Measurements from ENCODE around the gene ANKDD1B.
A peak's percentile ranks its signal among the peaks of the same experiment; 100 is the strongest.
"Not testable (repeated sequence)": the region's sequence is repeated elsewhere in the genome, so short reads cannot be mapped to it uniquely, and the experiment has no call there.

Gene ANKDD1B

DNA sequence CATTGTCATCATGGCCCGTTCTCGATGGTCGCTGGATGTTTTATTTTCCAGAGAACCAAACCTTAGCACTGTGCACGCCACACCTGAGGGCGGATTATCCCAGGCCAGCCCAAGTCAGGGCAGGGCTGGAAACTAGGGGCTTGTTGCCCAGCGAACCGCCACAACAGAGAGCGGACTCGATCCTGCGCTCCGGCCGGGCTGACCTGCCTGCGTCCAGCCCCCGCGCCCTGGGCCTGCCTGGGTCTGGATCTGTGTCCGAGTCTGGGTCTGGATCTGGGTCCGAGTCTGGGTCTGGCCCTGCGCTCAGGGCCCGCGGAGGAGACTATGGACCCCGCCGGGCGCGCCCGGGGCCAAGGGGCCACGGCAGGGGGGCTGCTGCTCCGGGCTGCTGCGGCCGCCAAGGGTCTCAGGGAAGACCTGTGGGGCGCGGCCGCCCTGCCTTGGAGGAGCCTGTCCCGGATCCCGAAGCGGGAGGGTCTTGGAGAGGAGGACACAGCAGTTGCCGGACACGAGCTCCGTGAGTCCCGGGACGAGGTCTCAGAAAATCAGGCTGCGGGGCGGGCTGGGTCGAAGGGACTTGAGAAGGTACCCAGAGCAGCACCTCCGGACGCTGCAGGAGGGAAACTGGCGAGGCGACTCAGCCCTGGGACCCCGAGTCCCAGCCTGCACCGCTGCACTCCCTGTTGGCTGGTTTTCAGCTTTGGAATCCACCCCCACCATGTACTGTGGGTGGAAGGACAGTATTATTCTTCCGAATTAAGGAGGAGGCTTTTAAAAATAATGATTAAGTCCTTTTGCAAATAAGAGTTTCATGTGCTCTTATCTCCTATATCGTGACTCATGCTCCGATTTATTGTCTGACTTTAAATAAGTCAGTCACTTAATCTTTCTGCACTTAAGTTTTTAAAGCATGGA is at the start of gene ANKDD1B:
ANKDD1B (plus strand) TSS at position 143 of the 915 bp plus-strand sequence; CDS start at position 325, 182 bp downstream.
- peaks cover 6% of the 10 kb centered on the region for H3K27me3 Mint-ChIP-seq (ENCODE audit: low read depth)
- H3K4me3 Mint-ChIP-seq = peak within 1 kb of the TSS; percentile 32
- no peak within 1 kb of the TSS for H3K27ac Mint-ChIP-seq
- H3K9me3 Mint-ChIP-seq = no peaks in the 10 kb centered on the region
- H3K36me3 Mint-ChIP-seq (ENCODE audit: low read depth) = peaks cover 8% of the 10 kb centered on the region
- H3K4me1 Mint-ChIP-seq (ENCODE audit: low read depth) = peaks cover 10% of the 10 kb centered on the region
- DNase-seq (ENCODE audit: low spot score) = no peak

DNA sequence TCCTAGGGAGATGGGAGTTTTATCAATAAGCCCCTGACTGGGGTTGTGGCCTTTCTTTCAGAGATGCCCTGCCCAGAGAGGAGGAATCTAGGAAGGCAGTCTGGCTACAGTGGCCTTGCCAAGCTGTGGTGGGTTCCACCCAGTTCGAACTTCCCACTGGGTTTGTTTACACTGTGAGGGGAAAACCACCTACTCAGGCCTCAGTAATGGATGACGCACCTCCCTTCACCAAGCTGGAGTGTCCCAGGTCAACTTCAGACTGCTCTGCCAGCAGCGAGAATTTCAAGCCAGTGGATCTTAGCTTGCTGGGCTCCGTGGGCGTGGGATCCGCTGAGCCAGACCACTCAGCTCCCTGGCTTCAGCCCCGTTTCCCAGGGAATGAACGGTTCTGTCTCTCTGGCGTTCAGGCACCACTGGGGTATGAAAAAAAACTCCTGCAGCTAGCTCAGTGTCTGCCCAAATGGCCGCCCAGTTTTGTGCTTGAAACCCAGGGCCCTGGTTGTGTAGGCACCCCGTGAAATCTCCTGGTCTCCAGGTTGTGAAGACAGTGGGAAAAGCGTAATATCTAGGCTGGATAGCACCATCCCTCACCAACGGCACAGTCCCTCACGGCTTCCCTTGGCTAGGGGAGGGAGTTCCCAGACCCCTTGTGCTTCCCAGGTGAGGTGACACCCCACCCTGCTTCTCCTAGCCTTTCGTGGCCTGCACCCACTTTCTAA is 45.1 kb upstream of the ANKDD1B start:
- Mint-ChIP-seq H3K4me3 (peak overlapping the region; percentile 71), H3K9me3 (peaks cover 42% of the 10 kb centered on the region), H3K4me1 (ENCODE audit: low read depth) (peaks cover 33% of the 10 kb centered on the region), H3K27ac (peak overlapping the region; percentile 86), H3K36me3 (ENCODE audit: low read depth) (peaks cover 65% of the 10 kb centered on the region)
- peak; percentile 17 for DNase-seq (ENCODE audit: low spot score)
- not testable (repeated sequence) for H3K27me3 Mint-ChIP-seq (ENCODE audit: low read depth)

GRCh38 chr5:75566710-75567309 is 44.4 kb upstream of the ANKDD1B start:
- H3K27ac Mint-ChIP-seq = peak overlapping the region; percentile 86
- peaks cover 62% of the 10 kb centered on the region for H3K36me3 Mint-ChIP-seq (ENCODE audit: low read depth)
- no peaks in the 10 kb centered on the region for H3K27me3 Mint-ChIP-seq (ENCODE audit: low read depth)
- peaks cover 34% of the 10 kb centered on the region for H3K4me1 Mint-ChIP-seq (ENCODE audit: low read depth)
- peak; percentile 77 for DNase-seq (ENCODE audit: low spot score)
- peaks cover 37% of the 10 kb centered on the region for H3K9me3 Mint-ChIP-seq
- H3K4me3 Mint-ChIP-seq = peak overlapping the region; percentile 71

DNA sequence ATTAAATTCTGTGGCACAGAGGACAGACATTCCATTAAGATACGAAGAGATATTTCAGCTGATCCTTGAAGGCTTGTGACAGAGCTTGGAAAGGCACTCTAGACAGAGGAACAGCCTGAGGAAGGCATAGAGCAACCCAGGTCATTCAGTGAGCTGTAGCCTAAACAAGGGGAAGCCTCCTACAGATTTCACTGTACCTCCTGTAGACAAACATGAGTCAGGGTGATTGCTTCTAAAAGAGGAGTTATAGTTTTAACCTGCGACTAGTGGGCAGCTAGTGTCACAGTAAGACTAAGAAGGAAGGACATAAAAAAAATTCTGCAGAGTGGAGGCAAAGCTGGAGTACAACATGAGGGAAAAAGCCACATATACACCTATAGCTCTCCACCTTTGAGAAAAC is 43.5 kb upstream of the ANKDD1B start:
- peaks cover 28% of the 10 kb centered on the region for H3K9me3 Mint-ChIP-seq
- H3K36me3 Mint-ChIP-seq (ENCODE audit: low read depth) = peaks cover 56% of the 10 kb centered on the region
- H3K27ac Mint-ChIP-seq = peak overlapping the region; percentile 86
- H3K27me3 Mint-ChIP-seq (ENCODE audit: low read depth) = no peaks in the 10 kb centered on the region
- peak; percentile 36 for DNase-seq (ENCODE audit: low spot score)
- peaks cover 35% of the 10 kb centered on the region for H3K4me1 Mint-ChIP-seq (ENCODE audit: low read depth)
- peak overlapping the region; percentile 55 for H3K4me3 Mint-ChIP-seq

DNA sequence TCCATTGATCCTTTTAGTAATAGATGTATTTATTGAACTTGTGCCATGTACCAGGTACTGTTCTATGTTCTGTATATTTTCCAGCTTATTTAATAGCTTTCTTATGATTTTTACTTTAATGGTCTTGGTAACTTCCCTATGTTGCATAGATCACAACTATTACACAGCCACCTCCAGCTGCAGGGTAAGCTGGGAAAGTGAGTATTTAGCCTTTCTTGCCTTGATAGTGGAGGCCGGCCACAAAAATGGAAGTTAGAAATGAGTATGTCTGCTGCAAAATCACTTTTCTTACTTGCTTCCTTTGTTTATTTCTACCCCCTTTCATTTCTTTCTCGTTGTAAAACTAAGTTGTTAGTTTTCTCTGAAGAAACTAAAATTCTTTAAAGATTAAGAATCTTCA is 43.1 kb upstream of the ANKDD1B start:
- Mint-ChIP-seq H3K36me3 (ENCODE audit: low read depth) (peaks cover 53% of the 10 kb centered on the region), H3K9me3 (peaks cover 24% of the 10 kb centered on the region), H3K27me3 (ENCODE audit: low read depth) (no peaks in the 10 kb centered on the region), H3K4me1 (ENCODE audit: low read depth) (peaks cover 35% of the 10 kb centered on the region), H3K4me3 (no peak overlapping the region), H3K27ac (peak overlapping the region; percentile 38)
- DNase-seq (ENCODE audit: low spot score) = peak; percentile 16

GRCh38 chr5:75571547-75571946 is 39.7 kb upstream of the ANKDD1B start:
- no peak for DNase-seq (ENCODE audit: low spot score)
- H3K4me1 Mint-ChIP-seq (ENCODE audit: low read depth) = peaks cover 41% of the 10 kb centered on the region
- peaks cover 43% of the 10 kb centered on the region for H3K36me3 Mint-ChIP-seq (ENCODE audit: low read depth)
- no peaks in the 10 kb centered on the region for H3K27me3 Mint-ChIP-seq (ENCODE audit: low read depth)
- H3K27ac Mint-ChIP-seq = no peak overlapping the region
- no peak overlapping the region for H3K4me3 Mint-ChIP-seq
- H3K9me3 Mint-ChIP-seq = no peaks in the 10 kb centered on the region

DNA sequence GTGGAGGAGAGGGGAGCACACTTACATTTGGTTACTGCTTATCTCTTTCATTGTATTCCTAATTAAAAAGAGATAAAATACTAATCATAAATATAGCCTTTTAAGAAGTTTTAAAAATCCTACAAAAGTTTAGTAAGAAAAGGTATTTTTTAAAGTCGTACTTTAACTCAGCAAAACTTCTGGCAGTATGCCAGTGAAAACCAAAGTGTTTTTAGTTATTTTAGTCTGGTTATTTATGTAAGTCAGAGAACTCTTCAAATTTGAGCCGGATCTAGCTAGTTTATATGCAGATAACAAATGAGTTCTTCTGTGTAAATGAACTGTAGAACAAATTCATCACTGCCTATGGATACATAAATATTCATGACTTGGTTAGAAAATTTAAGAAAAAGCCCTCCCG is 36.5 kb upstream of the ANKDD1B start:
- peaks cover 18% of the 10 kb centered on the region for H3K4me1 Mint-ChIP-seq (ENCODE audit: low read depth)
- H3K4me3 Mint-ChIP-seq = no peak overlapping the region
- H3K27ac Mint-ChIP-seq = no peak overlapping the region
- no peaks in the 10 kb centered on the region for H3K9me3 Mint-ChIP-seq
- H3K27me3 Mint-ChIP-seq (ENCODE audit: low read depth) = no peaks in the 10 kb centered on the region
- no peak for DNase-seq (ENCODE audit: low spot score)
- H3K36me3 Mint-ChIP-seq (ENCODE audit: low read depth) = peaks cover 44% of the 10 kb centered on the region

GRCh38 chr5:75578280-75578679 is 33.0 kb upstream of the ANKDD1B start:
- H3K4me3 Mint-ChIP-seq; H3K27me3 Mint-ChIP-seq (ENCODE audit: low read depth); H3K9me3 Mint-ChIP-seq; H3K27ac Mint-ChIP-seq; DNase-seq (ENCODE audit: low spot score): not testable (repeated sequence)
- H3K4me1 Mint-ChIP-seq (ENCODE audit: low read depth) = peaks cover 13% of the 10 kb centered on the region
- H3K36me3 Mint-ChIP-seq (ENCODE audit: low read depth) = peaks cover 35% of the 10 kb centered on the region

GRCh38 chr5:75584641-75585040 is 26.6 kb upstream of the ANKDD1B start:
- Mint-ChIP-seq H3K4me1 (ENCODE audit: low read depth) (peaks cover 5% of the 10 kb centered on the region), H3K9me3 (no peaks in the 10 kb centered on the region), H3K4me3 (no peak overlapping the region), H3K27me3 (ENCODE audit: low read depth) (no peaks in the 10 kb centered on the region), H3K27ac (no peak overlapping the region), H3K36me3 (ENCODE audit: low read depth) (peaks cover 17% of the 10 kb centered on the region)
- no peak for DNase-seq (ENCODE audit: low spot score)

- Mint-ChIP-seq H3K27ac (no peak overlapping the region), H3K36me3 (ENCODE audit: low read depth) (peaks cover 25% of the 10 kb centered on the region)
These were observed 22.6 kb upstream of the ANKDD1B start for GRCh38 chr5:75588666-75589065.

DNA sequence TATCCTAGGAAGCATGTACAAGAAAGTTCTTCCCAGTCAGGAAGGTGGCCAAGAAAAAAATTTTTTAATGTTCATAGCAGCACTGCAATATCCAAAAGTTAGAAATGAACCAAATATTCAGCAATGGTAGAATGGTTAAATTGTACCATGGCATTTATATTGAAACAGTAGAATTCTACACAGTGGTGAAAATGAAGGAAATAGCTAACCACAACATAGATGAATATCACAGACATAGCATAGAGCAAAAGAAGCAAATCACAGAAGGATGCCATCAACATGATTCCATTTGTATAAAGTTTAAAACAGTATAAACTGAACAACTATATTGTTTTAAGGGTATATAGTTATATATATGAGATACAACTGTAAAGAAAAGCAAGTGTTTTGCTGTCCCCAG is 10.7 kb upstream of the ANKDD1B start:
- Mint-ChIP-seq H3K27me3 (ENCODE audit: low read depth) (no peaks in the 10 kb centered on the region), H3K4me1 (ENCODE audit: low read depth) (peaks cover 35% of the 10 kb centered on the region), H3K27ac (peak overlapping the region; percentile 35), H3K4me3 (peak overlapping the region; percentile 38), H3K36me3 (ENCODE audit: low read depth) (peaks cover 42% of the 10 kb centered on the region), H3K9me3 (no peaks in the 10 kb centered on the region)
- no peak for DNase-seq (ENCODE audit: low spot score)

More at GRCh38 chr5:75588666-75589065, 22.6 kb upstream of the ANKDD1B start:
- H3K27me3 Mint-ChIP-seq (ENCODE audit: low read depth) = no peaks in the 10 kb centered on the region
- no peaks in the 10 kb centered on the region for H3K9me3 Mint-ChIP-seq
- H3K4me1 Mint-ChIP-seq (ENCODE audit: low read depth) = peaks cover 1% of the 10 kb centered on the region
- no peak overlapping the region for H3K4me3 Mint-ChIP-seq
- DNase-seq (ENCODE audit: low spot score) = no peak

GRCh38 chr5:75601567-75601966 is 9.7 kb upstream of the ANKDD1B start:
- H3K36me3 Mint-ChIP-seq (ENCODE audit: low read depth) = peaks cover 36% of the 10 kb centered on the region
- H3K27ac Mint-ChIP-seq = no peak overlapping the region
- peaks cover 35% of the 10 kb centered on the region for H3K4me1 Mint-ChIP-seq (ENCODE audit: low read depth)
- DNase-seq (ENCODE audit: low spot score) = no peak
- no peaks in the 10 kb centered on the region for H3K9me3 Mint-ChIP-seq
- H3K4me3 Mint-ChIP-seq = no peak overlapping the region
- no peaks in the 10 kb centered on the region for H3K27me3 Mint-ChIP-seq (ENCODE audit: low read depth)

DNA sequence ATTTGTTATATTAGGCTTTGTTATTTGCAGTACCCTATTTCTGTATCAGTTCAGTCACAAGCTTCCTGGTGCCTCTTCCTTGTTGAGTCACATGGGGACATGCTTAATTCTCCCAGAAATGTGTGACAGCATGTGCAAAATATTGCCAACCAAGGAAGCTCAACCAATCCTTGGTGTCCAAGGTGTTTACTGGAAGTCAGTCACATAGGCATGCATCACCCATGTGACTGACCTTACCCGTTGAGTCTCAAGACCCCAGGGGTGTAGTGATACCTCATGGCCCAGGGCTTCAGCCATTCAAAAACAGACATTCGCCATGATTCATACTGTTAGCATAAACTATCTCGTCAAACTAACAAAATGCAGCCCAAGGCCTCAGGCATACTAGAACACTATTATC is 9.3 kb upstream of the ANKDD1B start:
- Mint-ChIP-seq H3K4me3 (no peak overlapping the region), H3K36me3 (ENCODE audit: low read depth) (peaks cover 34% of the 10 kb centered on the region), H3K4me1 (ENCODE audit: low read depth) (peaks cover 40% of the 10 kb centered on the region), H3K27me3 (ENCODE audit: low read depth) (no peaks in the 10 kb centered on the region), H3K27ac (no peak overlapping the region), H3K9me3 (no peaks in the 10 kb centered on the region)
- DNase-seq (ENCODE audit: low spot score) = no peak

GRCh38 chr5:75603371-75603770 is 7.9 kb upstream of the ANKDD1B start:
- peaks cover 43% of the 10 kb centered on the region for H3K4me1 Mint-ChIP-seq (ENCODE audit: low read depth)
- no peaks in the 10 kb centered on the region for H3K9me3 Mint-ChIP-seq
- H3K27me3 Mint-ChIP-seq (ENCODE audit: low read depth) = no peaks in the 10 kb centered on the region
- DNase-seq (ENCODE audit: low spot score) = no peak
- no peak overlapping the region for H3K27ac Mint-ChIP-seq
- H3K4me3 Mint-ChIP-seq = no peak overlapping the region
- H3K36me3 Mint-ChIP-seq (ENCODE audit: low read depth) = peaks cover 35% of the 10 kb centered on the region

All from T-helper 2 cell treated with Interferon-gamma antibody and Interleukin-4, amounts not matched to agents 5 μg/mL and 100 μg/mL, for 36 hours (primary cell).